Fibroblast of pulmonary artery (primary cell): Measurements from ENCODE around the gene PTPRU.
"Not testable (repeated sequence)": the region's sequence is repeated elsewhere in the genome, so short reads cannot be mapped to it uniquely, and the experiment has no call there.

Experiments
- DNase-seq: peaks from one replicate; pipeline ENCODE4 v3.0.0-alpha.2; 2010; ENCODE audit warnings: low read depth
- H3K4me3 ChIP-seq: replicated peaks from 2 replicates; pipeline ENCODE4 v1.5.1; 2011; ENCODE audit warnings: low read depth, mild to moderate bottlenecking, control low read depth, low read length, moderate library complexity
- TF ChIP-seq, protein P1 (sequence below): IDR thresholded peaks from 2 replicates; pipeline ENCODE4 v1.5.1; 2011; ENCODE audit warnings: mild to moderate bottlenecking, control low read depth, low read length, inconsistent platforms; ENCODE audit errors: missing control alignments

PTPRU gene

DNA sequence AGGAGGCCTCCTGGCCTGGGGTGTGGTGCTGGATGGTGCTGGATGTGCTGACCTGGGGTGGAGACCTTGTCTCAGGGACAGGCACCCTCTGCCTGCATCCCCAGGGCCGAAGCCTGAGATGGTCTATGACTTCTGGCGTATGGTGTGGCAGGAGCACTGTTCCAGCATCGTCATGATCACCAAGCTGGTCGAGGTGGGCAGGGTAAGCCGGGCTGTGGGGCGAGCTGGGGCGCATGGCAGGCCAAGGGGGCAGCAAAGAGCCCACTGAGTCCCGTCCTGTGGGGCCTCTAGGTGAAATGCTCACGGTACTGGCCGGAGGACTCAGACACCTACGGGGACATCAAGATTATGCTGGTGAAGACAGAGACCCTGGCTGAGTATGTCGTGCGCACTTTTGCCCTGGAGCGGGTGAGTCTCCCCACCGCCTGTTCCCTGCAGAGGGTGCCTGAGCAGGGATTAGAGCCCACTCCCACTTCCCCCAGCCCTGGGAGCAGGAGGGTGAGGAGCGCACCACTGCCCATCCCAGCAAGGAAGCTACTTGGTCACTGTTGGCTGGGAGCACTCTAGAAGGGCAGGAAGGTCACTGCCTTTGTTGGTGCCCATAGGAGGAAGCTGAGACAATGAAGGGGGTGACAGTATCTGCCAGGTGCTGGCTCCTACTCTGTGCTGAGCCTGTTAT lies 75.2 kb downstream of the PTPRU start:
- H3K4me3 ChIP-seq = no peak overlapping the region
- TF ChIP-seq, protein P1, sequence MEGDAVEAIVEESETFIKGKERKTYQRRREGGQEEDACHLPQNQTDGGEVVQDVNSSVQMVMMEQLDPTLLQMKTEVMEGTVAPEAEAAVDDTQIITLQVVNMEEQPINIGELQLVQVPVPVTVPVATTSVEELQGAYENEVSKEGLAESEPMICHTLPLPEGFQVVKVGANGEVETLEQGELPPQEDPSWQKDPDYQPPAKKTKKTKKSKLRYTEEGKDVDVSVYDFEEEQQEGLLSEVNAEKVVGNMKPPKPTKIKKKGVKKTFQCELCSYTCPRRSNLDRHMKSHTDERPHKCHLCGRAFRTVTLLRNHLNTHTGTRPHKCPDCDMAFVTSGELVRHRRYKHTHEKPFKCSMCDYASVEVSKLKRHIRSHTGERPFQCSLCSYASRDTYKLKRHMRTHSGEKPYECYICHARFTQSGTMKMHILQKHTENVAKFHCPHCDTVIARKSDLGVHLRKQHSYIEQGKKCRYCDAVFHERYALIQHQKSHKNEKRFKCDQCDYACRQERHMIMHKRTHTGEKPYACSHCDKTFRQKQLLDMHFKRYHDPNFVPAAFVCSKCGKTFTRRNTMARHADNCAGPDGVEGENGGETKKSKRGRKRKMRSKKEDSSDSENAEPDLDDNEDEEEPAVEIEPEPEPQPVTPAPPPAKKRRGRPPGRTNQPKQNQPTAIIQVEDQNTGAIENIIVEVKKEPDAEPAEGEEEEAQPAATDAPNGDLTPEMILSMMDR = no peak

DNA sequence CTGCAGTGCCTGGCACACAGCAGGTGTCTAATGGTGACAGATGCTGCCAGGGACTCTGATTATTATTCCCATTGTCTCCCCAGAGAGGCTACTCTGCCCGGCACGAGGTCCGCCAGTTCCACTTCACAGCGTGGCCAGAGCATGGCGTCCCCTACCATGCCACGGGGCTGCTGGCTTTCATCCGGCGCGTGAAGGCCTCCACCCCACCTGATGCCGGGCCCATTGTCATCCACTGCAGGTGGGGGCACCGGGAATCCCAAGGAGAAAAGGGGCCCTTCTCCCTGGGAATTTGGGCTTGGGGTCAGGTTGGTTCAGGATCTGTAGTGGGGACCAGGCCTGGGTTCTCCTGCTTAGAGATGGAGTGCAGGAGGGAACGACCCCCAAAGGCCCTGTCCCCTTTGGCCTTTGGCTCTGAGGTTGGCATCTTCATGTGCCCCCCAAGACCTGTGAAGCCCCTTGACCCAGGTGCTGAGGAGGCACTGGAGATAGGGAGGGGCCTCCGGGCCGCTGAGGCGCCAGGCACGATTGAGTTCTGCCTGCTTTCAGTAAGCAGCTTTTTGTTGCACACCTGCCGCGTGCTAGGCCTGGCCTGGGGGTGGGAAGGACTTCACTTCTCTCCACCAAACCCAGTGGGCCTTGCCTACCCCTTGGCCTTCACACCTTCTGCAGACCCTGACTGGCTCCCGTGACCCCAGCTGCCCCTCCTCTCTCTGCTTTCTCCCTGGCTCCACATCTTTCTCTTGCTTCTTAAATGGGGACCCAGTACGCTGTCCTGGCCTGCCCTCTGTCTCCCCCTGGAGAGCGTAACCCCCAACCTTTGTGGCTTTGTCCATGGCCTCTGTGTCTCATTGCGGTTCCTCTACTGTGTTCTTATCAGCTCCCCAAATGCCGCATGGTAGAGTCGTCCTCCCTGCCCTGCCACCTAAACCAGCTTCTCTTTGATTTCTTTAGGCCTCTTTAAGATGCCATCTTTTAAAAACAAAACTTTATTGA lies 76.4 kb downstream of the PTPRU start:
- TF ChIP-seq, protein P1 = no peak
- no peak overlapping the region for H3K4me3 ChIP-seq
- no peak for DNase-seq

More for the DNA sequence above, 75.2 kb downstream of the PTPRU start:
- no peak for DNase-seq

DNA sequence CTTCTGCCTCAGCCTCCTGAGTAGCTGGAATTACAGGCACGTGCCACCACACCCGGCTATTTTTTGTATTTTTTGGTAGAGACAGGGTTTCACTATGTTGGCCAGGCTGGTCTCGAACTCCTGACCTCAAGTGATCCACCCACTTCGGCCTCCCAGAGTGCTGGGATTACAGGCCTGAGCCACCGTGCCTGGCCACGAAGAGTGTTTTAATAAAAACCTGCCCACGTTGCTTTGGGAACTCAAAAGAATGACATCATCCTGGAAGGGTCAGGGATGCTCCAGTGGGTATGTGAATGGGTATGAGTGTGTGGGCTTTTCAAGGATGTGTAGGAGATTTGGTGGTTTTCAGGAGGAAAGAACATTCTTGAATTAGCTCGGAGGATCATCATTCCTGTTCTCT lies 78.4 kb downstream of the PTPRU start:
- DNase-seq, H3K4me3 ChIP-seq: not testable (repeated sequence)

DNA sequence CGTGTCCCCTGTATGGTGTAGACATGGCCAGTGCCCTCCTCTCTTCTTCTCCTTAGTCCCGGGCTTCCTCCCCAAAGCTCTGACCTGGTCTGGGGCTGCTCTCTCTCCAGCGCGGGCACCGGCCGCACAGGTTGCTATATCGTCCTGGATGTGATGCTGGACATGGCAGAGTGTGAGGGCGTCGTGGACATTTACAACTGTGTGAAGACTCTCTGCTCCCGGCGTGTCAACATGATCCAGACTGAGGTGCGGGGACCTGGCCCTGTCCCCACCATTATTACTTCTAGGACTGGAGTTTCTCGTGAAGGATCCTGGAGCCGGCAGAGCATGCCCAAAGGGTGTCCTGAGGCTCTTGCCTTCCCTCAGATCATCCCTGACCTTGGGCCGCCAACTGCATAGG lies 78.9 kb downstream of the PTPRU start:
- TF ChIP-seq, protein P1 = no peak
- no peak overlapping the region for H3K4me3 ChIP-seq
- DNase-seq = no peak

DNA sequence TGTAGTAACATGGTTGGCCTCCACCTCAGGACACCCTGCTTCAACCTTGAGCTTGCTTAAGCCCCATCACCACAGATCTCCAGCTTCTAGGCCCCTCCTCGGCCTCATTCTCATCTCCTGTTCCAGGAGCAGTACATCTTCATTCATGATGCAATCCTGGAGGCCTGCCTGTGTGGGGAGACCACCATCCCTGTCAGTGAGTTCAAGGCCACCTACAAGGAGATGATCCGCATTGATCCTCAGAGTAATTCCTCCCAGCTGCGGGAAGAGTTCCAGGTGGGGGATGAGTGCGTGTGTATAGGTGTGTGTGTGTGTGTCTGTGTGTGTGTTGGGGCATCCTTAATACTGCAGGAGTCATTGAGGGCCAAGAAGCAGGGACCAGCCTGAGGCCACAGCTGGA lies 79.6 kb downstream of the PTPRU start:
- no peak overlapping the region for H3K4me3 ChIP-seq
- TF ChIP-seq, protein P1 = no peak
- no peak for DNase-seq

DNA sequence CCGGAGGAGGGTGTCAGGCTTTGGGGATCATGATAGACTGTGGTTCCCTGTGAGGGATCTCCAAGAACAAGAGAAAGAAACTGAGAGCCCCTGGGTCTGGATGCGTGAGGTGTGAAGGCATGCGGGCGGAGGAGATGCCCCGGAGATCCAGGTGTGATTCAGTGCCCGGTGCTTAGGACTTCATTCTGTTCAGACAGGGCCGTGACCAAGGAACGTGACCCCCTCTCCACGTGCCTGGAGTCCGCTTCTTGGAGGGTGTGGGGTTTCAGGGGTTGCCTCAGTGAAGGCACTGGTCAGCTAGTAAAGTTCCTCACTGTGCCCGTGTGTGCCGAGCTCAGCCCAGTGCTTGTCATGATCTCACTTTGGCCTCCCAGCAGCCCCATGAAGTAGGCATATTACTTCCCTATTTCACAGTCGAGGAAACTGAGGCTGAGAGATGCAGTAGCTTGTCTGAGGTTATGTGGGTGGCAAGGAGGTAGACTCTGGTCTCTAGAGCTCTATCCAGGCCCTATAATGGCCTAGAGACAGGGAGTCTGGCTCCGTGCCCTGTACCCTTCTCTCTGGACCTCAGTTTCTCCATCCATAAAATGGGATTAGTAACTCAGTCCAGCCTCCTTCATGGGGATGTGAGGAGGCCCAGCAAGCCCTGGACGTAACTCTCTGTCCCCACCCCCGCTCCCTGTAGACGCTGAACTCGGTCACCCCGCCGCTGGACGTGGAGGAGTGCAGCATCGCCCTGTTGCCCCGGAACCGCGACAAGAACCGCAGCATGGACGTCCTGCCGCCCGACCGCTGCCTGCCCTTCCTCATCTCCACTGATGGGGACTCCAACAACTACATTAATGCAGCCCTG lies 81.0 kb downstream of the PTPRU start:
- TF ChIP-seq, protein P1 = no peak
- no peak for DNase-seq
- no peak overlapping the region for H3K4me3 ChIP-seq
